GM12878 (cell line): ENCODE data around the gene ANO4.

Source experiments
- CEBPB ChIP-seq, 2 experiments: fragments of 150-350 bp in 1 of 2; IDR thresholded peaks; 2 replicates each; pipeline ENCODE4 v1.6.1; 2012 to 2014; ENCODE audit warnings: low read depth in 2 of 2, low read length in 2 of 2, borderline replicate concordance in 1 of 2, inconsistent platforms in 1 of 2
- CTCF ChIP-seq, 3 experiments: IDR thresholded peaks in 2 of 3; conservative IDR thresholded peaks in 1 of 3; 2 replicates each; pipeline ENCODE4 v1.5.1; 2011; ENCODE audit warnings: low read depth in 3 of 3, low read length in 3 of 3, mild to moderate bottlenecking in 3 of 3, control low read depth in 2 of 3, moderate library complexity in 2 of 3, inconsistent platforms in 1 of 3, mixed read lengths in 1 of 3; ENCODE audit not compliant: control insufficient read depth in 2 of 3, insufficient read depth in 1 of 3; ENCODE audit errors: extremely low read depth in 1 of 3
- HDAC6 ChIP-seq: fragments of 200-600 bp; sonication (generic); IDR thresholded peaks from one replicate; pipeline ENCODE4 v1.8.0; 2017; ENCODE audit warnings: antibody characterized with exemption; ENCODE audit not compliant: unreplicated experiment
- USF2 ChIP-seq: IDR thresholded peaks from 2 replicates; pipeline ENCODE4 v1.6.1; 2011; ENCODE audit warnings: low read depth, low read length, improper control_type of control experiment, borderline replicate concordance

- TF ChIP-seq CEBPB (IDR thresholded peaks at IDR 0.05; ENCODE audit: borderline replicate concordance in 1 of 2, low read depth in 2 of 2, low read length in 2 of 2) (no peak), USF2 (no peak), CTCF (IDR thresholded peaks at IDR 0.05 in 2 of 3, conservative IDR thresholded peaks at IDR 0.05 in 1 of 3; ENCODE audit: control insufficient read depth in 2 of 3, extremely low read depth in 1 of 3, insufficient read depth in 1 of 3, low read depth in 3 of 3, low read length in 3 of 3) (no peak), HDAC6 (no peak)
These were observed 63.4 kb downstream of the ANO4 start for GRCh38 chr12:100857971-100858370.
